Measurements from ENCODE around the gene WRNIP1. TPM values are rescaled to one million over a fixed set of nuclear protein-coding genes. Genes with fewer than 3 reads are reported as not detected.

Gene WRNIP1
- total and polyA plus RNA-seq, 2 of the 8 experiments (the other 6 are each of a cell fraction or from before 2014, with no cell fraction given): 38.2 to 39.2 TPM

GRCh38 chr6:2767657-2768524 lies 2.7 kb downstream of the WRNIP1 start (continued):
- TF ChIP-seq, protein P1, sequence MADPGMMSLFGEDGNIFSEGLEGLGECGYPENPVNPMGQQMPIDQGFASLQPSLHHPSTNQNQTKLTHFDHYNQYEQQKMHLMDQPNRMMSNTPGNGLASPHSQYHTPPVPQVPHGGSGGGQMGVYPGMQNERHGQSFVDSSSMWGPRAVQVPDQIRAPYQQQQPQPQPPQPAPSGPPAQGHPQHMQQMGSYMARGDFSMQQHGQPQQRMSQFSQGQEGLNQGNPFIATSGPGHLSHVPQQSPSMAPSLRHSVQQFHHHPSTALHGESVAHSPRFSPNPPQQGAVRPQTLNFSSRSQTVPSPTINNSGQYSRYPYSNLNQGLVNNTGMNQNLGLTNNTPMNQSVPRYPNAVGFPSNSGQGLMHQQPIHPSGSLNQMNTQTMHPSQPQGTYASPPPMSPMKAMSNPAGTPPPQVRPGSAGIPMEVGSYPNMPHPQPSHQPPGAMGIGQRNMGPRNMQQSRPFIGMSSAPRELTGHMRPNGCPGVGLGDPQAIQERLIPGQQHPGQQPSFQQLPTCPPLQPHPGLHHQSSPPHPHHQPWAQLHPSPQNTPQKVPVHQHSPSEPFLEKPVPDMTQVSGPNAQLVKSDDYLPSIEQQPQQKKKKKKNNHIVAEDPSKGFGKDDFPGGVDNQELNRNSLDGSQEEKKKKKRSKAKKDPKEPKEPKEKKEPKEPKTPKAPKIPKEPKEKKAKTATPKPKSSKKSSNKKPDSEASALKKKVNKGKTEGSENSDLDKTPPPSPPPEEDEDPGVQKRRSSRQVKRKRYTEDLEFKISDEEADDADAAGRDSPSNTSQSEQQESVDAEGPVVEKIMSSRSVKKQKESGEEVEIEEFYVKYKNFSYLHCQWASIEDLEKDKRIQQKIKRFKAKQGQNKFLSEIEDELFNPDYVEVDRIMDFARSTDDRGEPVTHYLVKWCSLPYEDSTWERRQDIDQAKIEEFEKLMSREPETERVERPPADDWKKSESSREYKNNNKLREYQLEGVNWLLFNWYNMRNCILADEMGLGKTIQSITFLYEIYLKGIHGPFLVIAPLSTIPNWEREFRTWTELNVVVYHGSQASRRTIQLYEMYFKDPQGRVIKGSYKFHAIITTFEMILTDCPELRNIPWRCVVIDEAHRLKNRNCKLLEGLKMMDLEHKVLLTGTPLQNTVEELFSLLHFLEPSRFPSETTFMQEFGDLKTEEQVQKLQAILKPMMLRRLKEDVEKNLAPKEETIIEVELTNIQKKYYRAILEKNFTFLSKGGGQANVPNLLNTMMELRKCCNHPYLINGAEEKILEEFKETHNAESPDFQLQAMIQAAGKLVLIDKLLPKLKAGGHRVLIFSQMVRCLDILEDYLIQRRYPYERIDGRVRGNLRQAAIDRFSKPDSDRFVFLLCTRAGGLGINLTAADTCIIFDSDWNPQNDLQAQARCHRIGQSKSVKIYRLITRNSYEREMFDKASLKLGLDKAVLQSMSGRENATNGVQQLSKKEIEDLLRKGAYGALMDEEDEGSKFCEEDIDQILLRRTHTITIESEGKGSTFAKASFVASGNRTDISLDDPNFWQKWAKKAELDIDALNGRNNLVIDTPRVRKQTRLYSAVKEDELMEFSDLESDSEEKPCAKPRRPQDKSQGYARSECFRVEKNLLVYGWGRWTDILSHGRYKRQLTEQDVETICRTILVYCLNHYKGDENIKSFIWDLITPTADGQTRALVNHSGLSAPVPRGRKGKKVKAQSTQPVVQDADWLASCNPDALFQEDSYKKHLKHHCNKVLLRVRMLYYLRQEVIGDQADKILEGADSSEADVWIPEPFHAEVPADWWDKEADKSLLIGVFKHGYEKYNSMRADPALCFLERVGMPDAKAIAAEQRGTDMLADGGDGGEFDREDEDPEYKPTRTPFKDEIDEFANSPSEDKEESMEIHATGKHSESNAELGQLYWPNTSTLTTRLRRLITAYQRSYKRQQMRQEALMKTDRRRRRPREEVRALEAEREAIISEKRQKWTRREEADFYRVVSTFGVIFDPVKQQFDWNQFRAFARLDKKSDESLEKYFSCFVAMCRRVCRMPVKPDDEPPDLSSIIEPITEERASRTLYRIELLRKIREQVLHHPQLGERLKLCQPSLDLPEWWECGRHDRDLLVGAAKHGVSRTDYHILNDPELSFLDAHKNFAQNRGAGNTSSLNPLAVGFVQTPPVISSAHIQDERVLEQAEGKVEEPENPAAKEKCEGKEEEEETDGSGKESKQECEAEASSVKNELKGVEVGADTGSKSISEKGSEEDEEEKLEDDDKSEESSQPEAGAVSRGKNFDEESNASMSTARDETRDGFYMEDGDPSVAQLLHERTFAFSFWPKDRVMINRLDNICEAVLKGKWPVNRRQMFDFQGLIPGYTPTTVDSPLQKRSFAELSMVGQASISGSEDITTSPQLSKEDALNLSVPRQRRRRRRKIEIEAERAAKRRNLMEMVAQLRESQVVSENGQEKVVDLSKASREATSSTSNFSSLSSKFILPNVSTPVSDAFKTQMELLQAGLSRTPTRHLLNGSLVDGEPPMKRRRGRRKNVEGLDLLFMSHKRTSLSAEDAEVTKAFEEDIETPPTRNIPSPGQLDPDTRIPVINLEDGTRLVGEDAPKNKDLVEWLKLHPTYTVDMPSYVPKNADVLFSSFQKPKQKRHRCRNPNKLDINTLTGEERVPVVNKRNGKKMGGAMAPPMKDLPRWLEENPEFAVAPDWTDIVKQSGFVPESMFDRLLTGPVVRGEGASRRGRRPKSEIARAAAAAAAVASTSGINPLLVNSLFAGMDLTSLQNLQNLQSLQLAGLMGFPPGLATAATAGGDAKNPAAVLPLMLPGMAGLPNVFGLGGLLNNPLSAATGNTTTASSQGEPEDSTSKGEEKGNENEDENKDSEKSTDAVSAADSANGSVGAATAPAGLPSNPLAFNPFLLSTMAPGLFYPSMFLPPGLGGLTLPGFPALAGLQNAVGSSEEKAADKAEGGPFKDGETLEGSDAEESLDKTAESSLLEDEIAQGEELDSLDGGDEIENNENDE (IDR thresholded peaks at IDR 0.05; ENCODE audit: insufficient replicate concordance, low read length): no peak
- TF ChIP-seq SIRT6 (IDR thresholded peaks at IDR 0.05; ENCODE audit: low read length) (no peak), SAP30 (IDR thresholded peaks at IDR 0.05; ENCODE audit: insufficient read depth, insufficient replicate concordance, low read length) (no peak), RNF2 (IDR thresholded peaks at IDR 0.05; ENCODE audit: borderline replicate concordance, low read depth, low read length, missing control alignments, poor library complexity, severe bottlenecking) (no peak), EZH2 (IDR thresholded peaks at IDR 0.05; ENCODE audit: low read depth, low read length, severe bottlenecking) (no peak), RAD21 (IDR thresholded peaks at IDR 0.05 in 1 of 2, conservative IDR thresholded peaks at IDR 0.05 in 1 of 2; ENCODE audit: low read depth in 2 of 2, low read length in 2 of 2) (no peak), FOSL1 (IDR thresholded peaks at IDR 0.05; ENCODE audit: insufficient read depth, low read depth, low read length) (no peak), CHD1 (IDR thresholded peaks at IDR 0.05; ENCODE audit: low read depth, low read length) (no peak)

Data from H1 (cell line).